CD14-positive monocyte (primary cell): ENCODE data around the gene C20orf173. TPM values are rescaled to one million over a fixed set of nuclear protein-coding genes. Genes with fewer than 3 reads are reported as not detected.

Source experiments
- DNase-seq, 3 donors: peaks; one replicate each; pipeline ENCODE4 v3.0.0-alpha.2; 2011 to 2022
- H2AFZ ChIP-seq: 2 replicates; pipeline ENCODE4 v1.6.0; 2012; ENCODE audit warnings: mild to moderate bottlenecking, low read depth, low read length, inconsistent platforms; ENCODE audit not compliant: insufficient read depth, poor library complexity, severe bottlenecking
- H3K27ac ChIP-seq, 2 donors: 1 replicate in 1 of 2; 2 replicates in 1 of 2; pipeline ENCODE4 v1.5.1; 2012 to 2013; ENCODE audit warnings: low read length in 2 of 2, control low read depth in 1 of 2, inconsistent platforms in 1 of 2, low read depth in 1 of 2, mild to moderate bottlenecking in 1 of 2
- H3K27me3 ChIP-seq, 2 donors: one replicate each; pipeline versions ENCODE4 v1.6.0 to v1.6.1; 2011 to 2013; ENCODE audit warnings: low read length in 2 of 2; ENCODE audit not compliant: control insufficient read depth in 2 of 2, insufficient read depth in 2 of 2
- H3K36me3 ChIP-seq, 2 donors: replicated peaks in 1 of 2; 1 replicate in 1 of 2; 2 replicates in 1 of 2; pipeline versions ENCODE4 v1.5.1 to v1.6.1; 2012 to 2013; ENCODE audit warnings: low read length in 2 of 2, control low read depth in 1 of 2, inconsistent platforms in 1 of 2, mild to moderate bottlenecking in 1 of 2; ENCODE audit not compliant: insufficient read depth in 2 of 2, control insufficient read depth in 1 of 2
- H3K4me1 ChIP-seq, 2 donors: 1 replicate in 1 of 2; 2 replicates in 1 of 2; pipeline versions ENCODE4 v1.5.1 to v1.6.1; 2012 to 2013; ENCODE audit warnings: low read length in 2 of 2, control low read depth in 1 of 2, inconsistent platforms in 1 of 2, mild to moderate bottlenecking in 1 of 2, moderate library complexity in 1 of 2; ENCODE audit not compliant: insufficient read depth in 2 of 2, control insufficient read depth in 1 of 2
- H3K4me2 ChIP-seq: replicated peaks from 2 replicates; pipeline ENCODE3; 2012; ENCODE audit warnings: low read length, moderate library complexity, mild to moderate bottlenecking; ENCODE audit not compliant: poor library complexity, severe bottlenecking; ENCODE audit errors: extremely low read depth
- H3K4me3 ChIP-seq, 3 experiments: fragments of 200-600 bp in 1 of 3; sonication (generic) in 1 of 3; replicated peaks in 1 of 3; 1 replicate in 2 of 3; 2 replicates in 1 of 3; pipeline ENCODE4 v1.5.1; 2011 to 2013; ENCODE audit warnings: low read length in 3 of 3, mild to moderate bottlenecking in 3 of 3, control low read depth in 2 of 3, low read depth in 2 of 3, inconsistent platforms in 1 of 3, moderate library complexity in 1 of 3
- H3K79me2 ChIP-seq: 2 replicates; pipeline ENCODE4 v1.6.0; 2012; ENCODE audit warnings: mild to moderate bottlenecking, control low read depth, inconsistent platforms, low read length, moderate library complexity; ENCODE audit not compliant: insufficient read depth
- H3K9ac ChIP-seq: 2 replicates; pipeline ENCODE4 v1.6.0; 2017; ENCODE audit warnings: low read length, mild to moderate bottlenecking; ENCODE audit not compliant: insufficient read depth, poor library complexity, severe bottlenecking
- H3K9me3 ChIP-seq, 2 donors: replicated peaks in 1 of 2; 1 replicate in 1 of 2; 2 replicates in 1 of 2; pipeline versions ENCODE4 v1.5.1 to v1.6.1; 2012 to 2013; ENCODE audit warnings: low read length in 2 of 2, control low read depth in 1 of 2; ENCODE audit not compliant: control insufficient read depth in 1 of 2, insufficient read depth in 1 of 2
- H4K20me1 ChIP-seq: 2 replicates; pipeline ENCODE4 v1.6.0; 2012; ENCODE audit warnings: mild to moderate bottlenecking, low read length, control low read depth, moderate library complexity; ENCODE audit not compliant: insufficient read depth
- H3K27ac Mint-ChIP-seq, 7 donors: one replicate each; pipeline ENCODE4 v1.8.0; 2020; ENCODE audit warnings: mild to moderate bottlenecking in 7 of 7, mixed read lengths in 7 of 7, moderate library complexity in 6 of 7, inconsistent platforms in 2 of 7
- H3K27me3 Mint-ChIP-seq, 3 donors: one replicate each; pipeline ENCODE4 v1.8.0; 2021 to 2022; ENCODE audit warnings: low read depth in 3 of 3, mild to moderate bottlenecking in 3 of 3, mixed read lengths in 3 of 3, moderate library complexity in 3 of 3, inconsistent platforms in 1 of 3
- H3K36me3 Mint-ChIP-seq, 2 donors: one replicate each; pipeline ENCODE4 v1.8.0; 2020; ENCODE audit warnings: mixed read lengths in 2 of 2, inconsistent platforms in 1 of 2, mild to moderate bottlenecking in 1 of 2
- H3K4me1 Mint-ChIP-seq: one replicate; pipeline ENCODE4 v1.8.0; 2020; ENCODE audit warnings: mild to moderate bottlenecking, mixed read lengths
- H3K4me3 Mint-ChIP-seq, 2 donors: one replicate each; pipeline ENCODE4 v1.8.0; 2020; ENCODE audit warnings: mild to moderate bottlenecking in 2 of 2, mixed read lengths in 2 of 2, moderate library complexity in 1 of 2
- H3K9me3 Mint-ChIP-seq, 7 donors: one replicate each; pipeline ENCODE4 v1.8.0; 2020 to 2022; ENCODE audit warnings: mixed read lengths in 7 of 7, mild to moderate bottlenecking in 6 of 7, moderate library complexity in 6 of 7, inconsistent platforms in 2 of 7
- CTCF ChIP-seq: fragments of 200-600 bp; IDR thresholded peaks from one replicate; pipeline ENCODE4 v1.8.0; 2022; ENCODE audit warnings: antibody characterized with exemption, mild to moderate bottlenecking
- WGBS: methylation state at CpG from one replicate; pipeline ENCODE4 v1.1.5; 2013; ENCODE audit warnings: missing lambda C conversion rate; ENCODE audit not compliant: insufficient coverage; 5-methylcytosine and 5-hydroxymethylcytosine counted together
- intact Hi-C, 2 donors: fragments of 100-400 bp; cut with micrococcal nuclease; formaldehyde crosslinking; loops; one replicate each; pipeline versions ENCODE4 v1.15.0 to v1.15.1; 2023
- polyA plus RNA-seq, 3 donors: library from polyadenylated mRNA; depleted of rRNA in 1 of 3; unstranded in 2 of 3; stranded (reverse) in 1 of 3; fragments of 300-500 nt in 2 of 3; fragments of >200 nt in 1 of 3; fragmentation: Illumina TruSeq in 2 of 3; gene quantifications; 1 replicate in 2 of 3; 2 replicates in 1 of 3; pipeline ENCODE4 v1.2.3, GENCODE V29; 2012 to 2021

The C20orf173 gene
- polyA plus RNA-seq, 3 donors: not detected

- H3K36me3 ChIP-seq: peaks cover 32 to 46% of the 10 kb centered on the region in 2 donors
- H3K27ac ChIP-seq: peak overlapping the region in 1 of 2 donors; percentile 94
- peaks cover 57% of the 10 kb centered on the region for H3K79me2 ChIP-seq
- no peak for TF ChIP-seq CTCF
- H3K27me3 ChIP-seq: no peaks in the 10 kb centered on the region
- H4K20me1 ChIP-seq: no peaks in the 10 kb centered on the region
- 100% methylated on average over 1 of the region's 5 CpGs for WGBS
- no peak for DNase-seq
- intact Hi-C loops: no loop called here
- Mint-ChIP-seq H3K4me3 (peak overlapping the region in 1 of 2 donors; percentile 97), H3K9me3 (no peaks in the 10 kb centered on the region), H3K27ac (peak overlapping the region in 2 of 7 donors; percentile 57 to 99), H3K36me3 (peaks cover 50 to 52% of the 10 kb centered on the region in 2 donors), H3K4me1 (peaks cover 44% of the 10 kb centered on the region), H3K27me3 (peaks cover 0 to 4% (median 2%) of the 10 kb centered on the region in 3 donors)
- H3K9ac ChIP-seq: no peak overlapping the region
- H2AFZ ChIP-seq: no peak overlapping the region
- no peaks in the 10 kb centered on the region for H3K9me3 ChIP-seq
- peaks cover 26 to 30% of the 10 kb centered on the region in 2 donors for H3K4me1 ChIP-seq
- H3K4me2 ChIP-seq: no peak overlapping the region
- H3K4me3 ChIP-seq: peak overlapping the region in 1 of 3 experiments; percentile 89
These were observed 37.6 kb downstream of the C20orf173 start for GRCh38 chr20:35491823-35492222.

- peaks cover 0 to 4% (median 2%) of the 10 kb centered on the region in 3 donors for H3K27me3 Mint-ChIP-seq
- Histone ChIP-seq H3K36me3 (peaks cover 21 to 37% of the 10 kb centered on the region in 2 donors), H3K4me3 (peak overlapping the region; percentile 61 to 89 (median 75)), H4K20me1 (no peaks in the 10 kb centered on the region), H3K79me2 (peaks cover 67% of the 10 kb centered on the region), H3K9ac (peak overlapping the region; percentile 82), H3K27ac (peak overlapping the region; percentile 57 to 94), H3K9me3 (no peaks in the 10 kb centered on the region), H3K27me3 (no peaks in the 10 kb centered on the region), H2AFZ (peak overlapping the region; percentile 91), H3K4me1 (peaks cover 26 to 30% of the 10 kb centered on the region in 2 donors), H3K4me2 (peak overlapping the region; percentile 97)
- H3K4me1 Mint-ChIP-seq: peaks cover 44% of the 10 kb centered on the region
- peaks cover 42 to 47% of the 10 kb centered on the region in 2 donors for H3K36me3 Mint-ChIP-seq
- no peak for TF ChIP-seq CTCF
- peak overlapping the region; percentile 89 to 99 (median 96) for H3K27ac Mint-ChIP-seq
- intact Hi-C loops: no loop called here
- no peaks in the 10 kb centered on the region for H3K9me3 Mint-ChIP-seq
- peak; percentile 52 to 62 (median 58) for DNase-seq
- H3K4me3 Mint-ChIP-seq: peak overlapping the region; percentile 97
- WGBS: 0% methylated on average over 1 of the region's 6 CpGs
These were observed 38.7 kb downstream of the C20orf173 start for GRCh38 chr20:35490736-35491181.
